MCF 10A (cell line): ENCODE measurements around the gene MEF2B. TPM values are rescaled to one million over a fixed set of nuclear protein-coding genes. Genes with fewer than 3 reads are reported as not detected.

Experiments used
- BruUV-seq: library from RNA; stranded (reverse); fragments of 400-500 nt; replicated peaks from 2 replicates; lab custom pipeline; 2021; lab: Mats Ljungman, UMichigan
- CTCF ChIA-PET: fragments of 300-600 bp; sonication (Branson Sonifier 250); formaldehyde crosslinking; extraction: SDS; loops from one replicate; lab custom pipeline; 2021; ENCODE audit warnings: antibody characterized with exemption, inconsistent platforms; lab: Yijun Ruan, JAX
- POLR2A ChIA-PET: fragments of 300-600, 350-650 bp; sonication (Branson Sonifier 250); formaldehyde crosslinking; extraction: SDS; loops from one replicate; lab custom pipeline; 2020; ENCODE audit warnings: antibody characterized with exemption, inconsistent platforms; lab: Yijun Ruan, JAX
- DNase-seq: peaks from one replicate; pipeline ENCODE4 v3.0.0-alpha.2; 2018; ENCODE audit not compliant: unreplicated experiment
- H3K27ac Mint-ChIP-seq: one replicate; pipeline ENCODE4 v1.8.0; 2022; ENCODE audit warnings: mild to moderate bottlenecking, low read depth, mixed read lengths; ENCODE audit not compliant: unreplicated experiment
- H3K27me3 Mint-ChIP-seq: one replicate; pipeline ENCODE4 v1.8.0; 2022; ENCODE audit warnings: mixed read lengths; ENCODE audit not compliant: insufficient read depth, unreplicated experiment
- H3K36me3 Mint-ChIP-seq: one replicate; pipeline ENCODE4 v1.8.0; 2022; ENCODE audit warnings: mild to moderate bottlenecking, moderate library complexity, mixed read lengths; ENCODE audit not compliant: insufficient read depth, unreplicated experiment
- H3K4me1 Mint-ChIP-seq: one replicate; pipeline ENCODE4 v1.8.0; 2022; ENCODE audit warnings: mixed read lengths; ENCODE audit not compliant: insufficient read depth, unreplicated experiment
- H3K4me3 Mint-ChIP-seq: one replicate; pipeline ENCODE4 v1.8.0; 2022; ENCODE audit warnings: mild to moderate bottlenecking, moderate library complexity, mixed read lengths; ENCODE audit not compliant: unreplicated experiment
- H3K9me3 Mint-ChIP-seq: one replicate; pipeline ENCODE4 v1.8.0; 2022; ENCODE audit warnings: mixed read lengths; ENCODE audit not compliant: unreplicated experiment
- CTCF ChIP-seq: fragments of 200-600 bp; IDR thresholded peaks from one replicate; pipeline ENCODE4 v1.8.0; 2022; ENCODE audit warnings: antibody characterized with exemption, mild to moderate bottlenecking; ENCODE audit not compliant: unreplicated experiment
- intact Hi-C: fragments of 100-400 bp; cut with micrococcal nuclease; formaldehyde crosslinking; loops from 2 replicates; pipeline ENCODE4 v1.14.1; 2022
- total RNA-seq: library from RNA; stranded (reverse); gene quantifications from 2 replicates; pipeline ENCODE4 v1.2.3, GENCODE V29; 2022

Gene MEF2B
- total RNA-seq, 1 experiment from 2014 or later = 1.4 TPM

DNA sequence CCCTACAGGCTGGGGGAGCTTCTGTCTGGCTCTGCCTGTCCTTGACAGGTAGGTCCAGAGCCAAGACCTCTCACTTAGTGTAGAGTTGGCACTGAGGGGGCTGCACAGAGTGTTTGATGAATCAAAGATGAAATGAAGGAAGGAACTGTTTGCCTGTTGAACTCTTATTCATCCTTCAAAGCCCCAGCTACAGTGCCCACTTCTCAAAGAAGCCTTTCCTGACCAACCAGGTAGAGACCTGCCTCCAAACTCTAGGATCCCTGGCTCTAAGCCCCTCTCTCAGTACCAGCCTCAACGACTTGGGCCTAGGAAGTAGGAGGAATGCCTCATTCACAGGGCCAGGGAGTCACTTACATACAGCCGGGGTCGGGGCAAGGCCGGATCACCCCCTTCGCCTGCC is 22.7 kb downstream of the MEF2B start:
- no TSS peak for BruUV-seq
- Mint-ChIP-seq H3K4me1 (no peaks in the 10 kb centered on the region), H3K27me3 (no peaks in the 10 kb centered on the region), H3K36me3 (peaks cover 6% of the 10 kb centered on the region), H3K27ac (no peak overlapping the region), H3K9me3 (no peaks in the 10 kb centered on the region), H3K4me3 (no peak overlapping the region)
- no peak for DNase-seq
- no peak for TF ChIP-seq CTCF
- ChIA-PET CTCF (interaction anchor here (0.5 to 1.7 kb wide), 9 partner anchors 12 to 343 kb away, joined by 3 to 7 read pairs (median 4); no protein-coding TSS in a partner anchor), POLR2A (interaction anchor here (1.2 kb wide), 1 partner anchor 12 kb away, joined by 5 read pairs; no protein-coding TSS in a partner anchor)
- intact Hi-C loops = no loop called here

DNA sequence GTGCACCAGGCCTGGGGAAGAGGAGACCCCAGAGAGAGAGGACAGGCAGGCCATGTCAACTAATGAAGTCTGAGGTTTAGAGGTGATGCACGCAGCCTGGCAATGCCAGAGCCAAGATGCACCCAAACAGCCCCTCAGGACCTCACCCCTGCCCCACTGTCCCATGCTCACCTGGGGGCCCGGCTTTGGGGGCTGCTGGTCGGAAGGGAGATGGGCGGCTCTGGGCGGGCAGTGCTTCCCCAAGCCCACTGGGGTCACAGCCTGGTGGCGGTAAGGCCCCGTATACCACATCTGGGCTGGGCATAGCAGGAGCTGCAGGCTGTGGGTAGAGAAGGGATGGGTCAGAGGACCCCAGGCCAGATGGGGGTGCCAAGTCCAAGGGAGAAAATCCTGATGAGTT is 23.2 kb downstream of the MEF2B start:
- DNase-seq = no peak
- Mint-ChIP-seq H3K4me3 (no peak overlapping the region), H3K27ac (no peak overlapping the region), H3K4me1 (no peaks in the 10 kb centered on the region), H3K9me3 (no peaks in the 10 kb centered on the region), H3K36me3 (peaks cover 6% of the 10 kb centered on the region), H3K27me3 (no peaks in the 10 kb centered on the region)
- POLR2A ChIA-PET = interaction anchor here (1.2 kb wide), 1 partner anchor 12 kb away, joined by 5 read pairs; no protein-coding TSS in a partner anchor
- BruUV-seq = no TSS peak
- intact Hi-C loops = loop anchor here (1.0 kb wide), 3 partner anchors 195 to 343 kb away; no protein-coding TSS in a partner anchor
- TF ChIP-seq CTCF = no peak
- CTCF ChIA-PET = interaction anchor here (0.5 to 1.7 kb wide), 8 partner anchors 10 to 141 kb away, joined by 3 to 25 read pairs (median 4); no protein-coding TSS in a partner anchor

DNA sequence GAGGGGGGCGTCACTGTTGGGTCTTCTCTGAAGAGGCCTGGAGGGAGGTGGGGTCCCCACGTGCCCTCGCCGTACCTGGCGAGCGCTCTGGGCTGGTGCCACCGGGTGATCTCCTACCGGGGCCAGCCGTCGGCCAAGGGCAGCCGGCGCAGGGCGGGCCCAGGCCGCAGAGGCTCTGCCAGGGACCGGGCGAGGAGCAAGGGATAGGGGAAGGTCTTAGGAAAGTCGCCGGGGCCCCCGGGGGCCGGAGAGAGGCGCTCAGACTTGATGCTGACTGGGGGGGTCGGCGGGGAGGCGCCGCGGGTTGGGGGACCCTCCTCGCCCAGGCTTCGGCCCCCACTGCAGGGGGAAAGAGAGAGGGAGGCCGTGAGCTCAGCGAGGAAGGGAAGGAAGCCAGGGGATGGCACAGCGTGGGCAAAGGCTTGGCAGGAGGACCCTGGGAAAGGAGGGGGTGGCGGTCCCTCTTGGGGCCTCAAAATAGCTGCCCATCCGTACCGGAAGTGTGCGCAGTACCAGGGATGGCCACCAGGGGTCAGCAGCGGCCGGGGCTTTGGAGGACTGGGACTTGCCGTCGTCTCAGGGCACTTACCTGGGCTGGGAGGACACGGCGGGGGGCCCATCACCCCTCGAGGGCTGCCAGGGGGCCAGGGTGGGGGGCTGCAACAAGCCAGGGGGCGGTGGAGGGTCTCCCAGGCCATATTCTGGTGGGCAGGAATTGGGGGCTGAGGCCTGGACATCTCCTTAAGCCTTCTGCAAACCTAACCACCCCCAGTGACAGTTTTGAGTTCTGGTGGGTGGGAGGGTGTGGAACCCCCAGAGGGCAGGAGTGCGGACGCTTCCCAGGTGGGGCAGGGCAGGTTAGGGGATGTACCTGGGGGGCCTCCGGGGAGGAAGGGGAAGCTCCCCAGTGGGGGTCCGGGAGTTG is 24.1 kb downstream of the MEF2B start:
- peaks cover 6% of the 10 kb centered on the region for H3K36me3 Mint-ChIP-seq
- no TSS peak for BruUV-seq
- POLR2A ChIA-PET = no interaction called here
- no peaks in the 10 kb centered on the region for H3K27me3 Mint-ChIP-seq
- no peaks in the 10 kb centered on the region for H3K9me3 Mint-ChIP-seq
- TF ChIP-seq CTCF = peak; percentile 95
- CTCF ChIA-PET = interaction anchor here (0.5 to 1.7 kb wide), 22 partner anchors 10 to 344 kb away, joined by 3 to 25 read pairs (median 3); no protein-coding TSS in a partner anchor
- H3K27ac Mint-ChIP-seq = no peak overlapping the region
- DNase-seq = peak; percentile 73
- intact Hi-C loops = loop anchor here (1.0 kb wide), 3 partner anchors 196 to 344 kb away; no protein-coding TSS in a partner anchor
- no peaks in the 10 kb centered on the region for H3K4me1 Mint-ChIP-seq
- no peak overlapping the region for H3K4me3 Mint-ChIP-seq

DNA sequence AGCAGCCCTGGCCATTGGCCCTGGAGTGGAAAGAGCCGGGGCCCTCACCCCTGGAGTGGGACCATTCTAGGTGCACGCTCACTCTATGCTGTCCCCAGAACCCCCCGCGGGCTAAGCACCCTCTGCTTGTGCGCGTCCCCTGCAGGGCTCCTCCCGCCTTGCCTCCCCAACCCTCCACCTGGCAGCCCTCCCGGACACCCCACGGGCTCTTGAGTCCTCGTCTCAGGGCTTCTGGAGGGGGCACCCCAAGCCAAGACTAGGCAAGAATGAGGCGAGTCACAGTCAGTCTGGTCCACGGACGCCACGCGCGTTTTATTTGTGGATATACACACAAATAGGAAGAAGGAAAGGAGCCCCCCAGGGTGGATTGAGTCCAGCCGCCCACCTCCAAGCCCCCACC is 24.8 kb downstream of the MEF2B start:
- no peaks in the 10 kb centered on the region for H3K27me3 Mint-ChIP-seq
- no peak for DNase-seq
- H3K4me3 Mint-ChIP-seq = no peak overlapping the region
- no peak for TF ChIP-seq CTCF
- ChIA-PET POLR2A (no interaction called here), CTCF (interaction anchor here (0.5 to 1.5 kb wide), 18 partner anchors 12 to 345 kb away, joined by 3 to 25 read pairs (median 4); no protein-coding TSS in a partner anchor)
- BruUV-seq = no TSS peak
- H3K27ac Mint-ChIP-seq = no peak overlapping the region
- no peaks in the 10 kb centered on the region for H3K4me1 Mint-ChIP-seq
- intact Hi-C loops = no loop called here
- no peaks in the 10 kb centered on the region for H3K9me3 Mint-ChIP-seq
- H3K36me3 Mint-ChIP-seq = peaks cover 6% of the 10 kb centered on the region
